ENCODE measurements around the gene CD44.
A peak's percentile ranks its signal among the peaks of the same experiment; 100 is the strongest.

Gene CD44

DNA sequence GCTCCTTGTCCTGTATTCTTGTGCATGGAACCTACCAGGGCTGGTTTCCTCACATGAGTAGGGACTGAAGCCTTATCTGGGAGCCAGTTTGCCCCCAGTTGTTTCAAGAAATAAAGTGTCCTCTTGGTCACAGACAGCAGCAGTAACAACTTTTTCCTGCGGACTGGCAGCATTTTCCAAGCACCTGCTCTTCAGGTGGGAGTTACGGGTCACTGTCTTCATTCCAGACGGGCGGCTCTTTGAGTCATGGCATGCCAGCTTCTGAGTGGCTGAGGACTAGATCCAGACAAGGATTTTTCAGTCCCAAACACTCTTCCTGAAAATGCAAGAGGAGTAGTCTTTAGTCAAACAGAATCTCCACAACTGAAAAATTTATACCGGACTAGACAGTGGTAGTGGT lies 2.7 kb upstream of the CD44 start:
- H3K27ac ChIP-seq, result no peak overlapping the region
- no peak for DNase-seq (ENCODE audit: low read depth, low spot score)

DNA sequence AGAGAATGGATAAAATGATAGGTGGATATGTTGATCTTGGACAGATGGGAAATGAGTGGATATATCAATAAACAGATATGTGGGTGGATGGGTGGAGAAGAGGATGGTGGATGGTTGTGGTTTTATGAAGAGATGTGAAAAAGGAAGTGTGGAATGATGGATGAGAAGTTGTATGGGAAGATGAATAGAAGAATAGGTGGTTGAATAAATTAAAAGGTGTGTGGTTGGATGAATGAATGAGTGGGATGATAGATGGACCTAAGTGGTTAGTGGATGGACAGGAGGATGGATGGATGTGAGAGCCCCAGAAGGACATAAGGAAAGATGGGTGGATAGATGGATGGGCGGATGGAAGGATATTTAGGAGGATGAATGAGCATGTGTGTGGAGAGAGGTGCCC lies 913 bp upstream of the CD44 start:
- H3K27ac ChIP-seq, result no peak overlapping the region

DNA sequence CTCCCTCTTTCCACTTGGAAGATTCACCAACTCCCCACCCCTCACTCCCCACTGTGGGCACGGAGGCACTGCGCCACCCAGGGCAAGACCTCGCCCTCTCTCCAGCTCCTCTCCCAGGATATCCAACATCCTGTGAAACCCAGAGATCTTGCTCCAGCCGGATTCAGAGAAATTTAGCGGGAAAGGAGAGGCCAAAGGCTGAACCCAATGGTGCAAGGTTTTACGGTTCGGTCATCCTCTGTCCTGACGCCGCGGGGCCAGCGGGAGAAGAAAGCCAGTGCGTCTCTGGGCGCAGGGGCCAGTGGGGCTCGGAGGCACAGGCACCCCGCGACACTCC lies 397 bp upstream of the CD44 start:
- DNase-seq (ENCODE audit: low read depth, low spot score), result no peak
- peak overlapping the region; percentile 97 for H3K27ac ChIP-seq

More for the DNA sequence above, 913 bp upstream of the CD44 start:
- no peak for DNase-seq (ENCODE audit: low read depth, low spot score)

DNA sequence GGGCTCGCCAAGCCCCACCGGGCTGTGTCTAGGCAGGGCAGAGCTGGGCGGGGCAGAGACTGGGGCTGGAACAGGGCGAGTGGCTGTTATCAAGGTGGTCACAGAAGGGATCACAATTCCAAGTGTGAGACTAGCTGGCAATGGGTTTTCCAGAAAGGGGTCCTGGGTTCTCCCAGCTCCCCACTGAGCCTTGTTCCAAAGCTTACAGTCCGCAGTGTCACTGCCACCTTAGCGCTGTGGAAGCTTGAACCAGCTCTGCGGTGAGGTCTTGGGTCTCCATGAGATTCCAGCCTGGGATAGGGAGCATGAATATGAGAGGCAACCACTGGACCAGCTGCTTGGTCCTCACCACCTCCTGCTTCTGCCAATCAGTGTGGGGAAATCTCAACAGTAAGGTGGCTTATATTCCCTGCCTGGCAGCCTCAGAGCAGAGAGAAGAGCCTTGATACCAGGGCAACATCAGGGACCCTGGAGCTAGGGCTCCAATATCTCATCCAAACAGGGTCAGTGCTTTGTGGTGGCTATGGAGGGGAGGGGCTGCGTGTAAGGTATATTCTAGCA lies 831 bp downstream of the CD44 start:
- no peak for DNase-seq (ENCODE audit: low read depth, low spot score)
- peak overlapping the region; percentile 97 for H3K27ac ChIP-seq

DNA sequence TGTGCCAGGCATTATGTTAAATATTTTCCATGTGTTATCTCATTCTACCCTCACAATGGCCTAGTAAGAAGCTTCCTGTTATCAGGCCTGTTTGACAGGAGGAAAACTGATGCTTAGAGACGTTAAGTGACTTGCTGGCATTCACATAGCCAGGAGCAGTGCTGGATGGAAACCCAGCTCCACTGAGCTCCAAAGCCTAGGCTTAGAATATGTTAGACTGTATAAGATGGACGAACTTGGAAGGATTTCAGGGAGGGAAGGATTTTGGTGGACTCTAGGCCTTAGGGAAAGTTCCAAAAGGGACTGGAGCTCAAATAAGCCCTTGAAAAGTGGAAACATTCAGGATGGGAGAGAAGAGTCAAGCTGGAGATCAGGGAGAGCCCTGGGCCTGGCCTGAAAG lies 2.1 kb downstream of the CD44 start:
- no peak for DNase-seq (ENCODE audit: low read depth, low spot score)
- peak overlapping the region; percentile 97 for H3K27ac ChIP-seq

DNA sequence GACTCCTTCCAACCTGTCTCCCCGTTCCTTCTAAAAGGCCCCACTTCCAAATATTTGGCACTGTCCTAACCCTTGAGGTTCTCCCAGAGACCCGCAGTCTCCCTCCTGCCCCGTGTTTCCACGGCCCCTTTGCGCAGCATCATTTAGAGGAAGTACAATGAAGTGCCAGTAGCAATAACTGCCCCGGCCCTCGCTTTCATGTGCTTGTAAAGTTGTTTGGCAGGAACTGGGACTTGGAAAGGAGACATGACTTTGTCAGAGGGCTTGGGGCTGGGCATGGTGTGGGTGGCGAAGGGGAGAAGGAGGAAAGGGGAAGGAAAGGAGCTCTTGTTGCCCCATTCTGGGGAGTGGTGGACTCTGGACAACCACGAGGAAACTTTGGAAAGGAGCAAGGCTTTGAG lies 2.6 kb downstream of the CD44 start:
- H3K27ac ChIP-seq, result peak overlapping the region; percentile 97
- no peak for DNase-seq (ENCODE audit: low read depth, low spot score)

DNA sequence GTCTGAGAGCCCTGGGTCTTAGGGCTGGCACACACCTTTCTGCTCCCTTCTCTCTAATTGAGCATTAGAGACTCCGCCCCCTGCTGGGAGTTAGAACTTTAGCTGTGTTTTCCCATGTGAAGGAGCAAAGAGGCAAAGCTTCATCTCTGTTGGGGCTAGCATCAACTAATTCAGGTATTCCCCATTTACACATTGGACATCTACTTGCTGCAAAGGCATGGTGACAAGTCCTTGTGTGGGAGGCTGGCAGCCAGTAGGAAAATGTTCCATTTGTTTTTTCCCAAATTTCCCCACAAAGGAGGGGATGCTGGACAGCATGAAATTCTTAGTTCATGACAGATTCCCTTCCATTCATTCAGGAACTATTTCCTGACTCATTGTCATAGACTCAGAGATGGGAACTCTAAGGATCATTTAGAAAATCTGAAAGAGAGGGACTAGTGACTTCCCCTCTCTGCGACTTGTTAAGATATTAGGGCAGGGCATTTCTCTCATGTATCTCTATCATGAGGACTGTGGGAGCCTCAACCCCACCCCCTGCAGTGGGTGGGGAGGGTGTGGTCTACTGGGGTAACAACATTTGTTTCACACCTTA lies 3.6 kb downstream of the CD44 start:
- no peak for DNase-seq (ENCODE audit: low read depth, low spot score)
- peak overlapping the region; percentile 97 for H3K27ac ChIP-seq

DNA sequence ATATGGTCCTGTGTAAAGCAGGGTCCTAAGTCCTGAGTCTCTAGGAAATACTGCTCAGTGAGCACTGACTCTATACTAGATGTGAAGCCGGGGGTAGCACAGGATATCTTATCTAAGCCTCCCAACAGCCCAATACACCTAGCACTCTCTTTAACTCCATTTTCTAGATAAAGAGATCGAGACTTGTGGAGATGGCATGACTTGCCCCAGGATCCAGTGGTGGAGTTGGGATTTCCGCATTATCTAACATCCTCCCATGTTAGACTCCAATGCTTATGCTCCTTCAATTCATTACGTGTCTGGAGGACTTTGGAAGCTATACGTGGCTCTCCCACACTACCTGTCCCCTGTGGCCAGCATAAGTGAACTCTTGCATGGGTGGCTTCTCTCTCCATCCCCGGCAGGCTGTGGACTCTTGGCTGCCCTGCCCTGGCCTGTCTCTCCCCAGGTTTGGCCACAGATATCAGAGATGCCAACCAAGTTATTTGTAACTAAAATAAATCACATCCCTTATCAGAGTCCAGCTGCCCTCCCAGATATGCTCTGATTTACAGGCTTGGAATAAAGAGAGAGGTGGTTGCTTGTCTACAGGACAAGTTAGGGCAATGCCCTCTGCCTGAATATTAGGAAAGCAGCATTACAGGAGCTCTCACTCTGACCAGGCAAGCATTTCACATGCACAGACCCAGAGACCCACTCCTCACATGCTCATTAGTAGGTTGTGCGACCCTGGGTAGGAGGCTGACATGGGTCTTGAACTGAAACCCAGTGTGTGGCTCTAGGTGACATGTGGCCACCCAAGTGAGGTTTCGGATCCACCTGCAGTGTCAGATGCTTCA lies 4.5 kb downstream of the CD44 start:
- no peak for DNase-seq (ENCODE audit: low read depth, low spot score)
- peak overlapping the region; percentile 97 for H3K27ac ChIP-seq

DNA sequence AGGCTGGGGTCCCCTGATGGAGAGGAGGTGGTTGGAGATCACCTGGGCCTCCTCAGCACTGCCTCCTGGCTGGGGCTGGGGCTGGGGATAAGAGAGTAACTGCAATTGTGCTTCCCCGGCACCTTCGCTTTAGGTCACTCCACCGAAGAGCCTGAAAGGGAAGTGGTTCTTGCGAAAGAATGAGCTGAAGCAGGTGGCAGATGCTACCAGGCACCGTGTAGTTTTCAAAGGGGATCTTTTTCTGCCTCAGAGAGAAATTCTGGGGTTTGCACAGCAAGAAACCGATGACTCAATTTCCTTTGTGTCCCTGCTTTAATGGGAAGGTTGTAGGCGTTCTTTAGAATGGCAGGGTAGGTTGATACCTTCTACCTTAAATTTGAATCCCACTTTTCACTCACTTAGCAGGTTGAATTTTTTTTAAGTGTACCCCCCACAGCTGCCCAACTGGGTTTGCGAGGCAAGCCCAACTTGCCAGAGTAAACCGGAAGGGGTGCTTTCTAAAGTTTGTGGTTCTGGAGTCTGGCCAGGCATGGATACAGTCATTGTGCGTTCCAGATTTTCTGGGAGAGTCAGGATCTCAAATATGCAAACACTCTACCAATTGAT lies 5.3 kb downstream of the CD44 start:
- H3K27ac ChIP-seq, result peak overlapping the region; percentile 97
- no peak for DNase-seq (ENCODE audit: low read depth, low spot score)

DNA sequence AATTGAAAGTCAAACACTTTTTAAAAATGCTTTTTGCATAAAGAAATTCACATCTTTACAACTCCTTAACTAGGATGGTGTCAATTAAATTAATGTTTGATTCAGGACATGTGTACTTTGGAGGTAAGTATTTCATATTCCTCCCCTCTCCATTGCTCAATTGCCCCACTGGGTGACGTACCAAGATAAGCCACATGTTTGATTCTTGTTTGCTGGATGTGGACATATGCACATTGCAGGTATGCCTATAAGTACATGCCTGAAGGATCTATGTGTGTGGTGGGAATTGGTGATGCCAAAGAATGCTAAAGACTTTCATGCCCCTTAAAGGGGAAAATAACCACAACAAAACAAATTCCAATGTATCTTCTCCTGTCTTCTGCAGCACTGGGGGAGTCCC lies 5.8 kb downstream of the CD44 start:
- peak overlapping the region; percentile 97 for H3K27ac ChIP-seq
- no peak for DNase-seq (ENCODE audit: low read depth, low spot score)

DNA sequence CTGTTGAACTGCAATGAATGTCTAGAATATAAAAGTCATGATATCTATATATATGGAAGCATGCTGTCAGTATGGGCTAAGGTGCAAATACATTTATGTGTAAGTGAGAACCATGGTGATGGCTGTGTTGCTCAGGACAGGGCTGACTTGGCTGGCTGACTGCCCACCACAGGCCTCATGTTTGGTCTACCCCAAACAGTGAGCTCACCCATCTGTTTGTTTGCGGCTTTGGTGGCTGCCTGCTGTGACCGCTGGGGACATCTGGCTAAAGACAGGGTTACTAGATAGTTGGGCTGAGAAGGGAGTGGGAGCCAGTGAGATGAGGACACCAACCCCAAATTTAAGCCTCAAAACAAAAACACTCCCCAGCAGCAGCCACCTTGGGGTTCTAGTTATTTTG lies 6.3 kb downstream of the CD44 start:
- peak overlapping the region; percentile 97 for H3K27ac ChIP-seq
- DNase-seq (ENCODE audit: low read depth, low spot score), result no peak

DNA sequence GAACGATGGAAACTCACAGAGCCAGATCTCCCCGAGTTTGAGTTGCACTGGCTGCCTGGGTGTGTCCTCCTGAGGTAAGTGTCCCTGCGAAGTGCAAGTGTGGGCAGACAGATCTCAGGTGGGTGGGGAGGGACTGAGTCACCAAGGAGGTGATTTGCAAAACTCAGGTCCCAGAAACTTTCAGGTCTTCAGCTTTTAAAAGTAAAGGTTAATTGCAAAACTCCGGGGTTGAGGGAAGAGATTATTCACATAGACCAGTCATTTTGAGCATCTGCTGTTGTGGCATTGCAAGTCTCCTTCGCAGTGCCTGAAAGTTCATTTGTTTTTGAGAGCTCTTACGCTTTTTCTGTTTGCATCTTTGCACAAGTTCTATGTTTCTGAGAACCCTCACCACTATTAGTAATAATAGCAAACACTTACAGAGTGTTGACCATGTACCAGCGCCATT lies 7.1 kb downstream of the CD44 start:
- no peak for DNase-seq (ENCODE audit: low read depth, low spot score)
- H3K27ac ChIP-seq, result peak overlapping the region; percentile 97

DNA sequence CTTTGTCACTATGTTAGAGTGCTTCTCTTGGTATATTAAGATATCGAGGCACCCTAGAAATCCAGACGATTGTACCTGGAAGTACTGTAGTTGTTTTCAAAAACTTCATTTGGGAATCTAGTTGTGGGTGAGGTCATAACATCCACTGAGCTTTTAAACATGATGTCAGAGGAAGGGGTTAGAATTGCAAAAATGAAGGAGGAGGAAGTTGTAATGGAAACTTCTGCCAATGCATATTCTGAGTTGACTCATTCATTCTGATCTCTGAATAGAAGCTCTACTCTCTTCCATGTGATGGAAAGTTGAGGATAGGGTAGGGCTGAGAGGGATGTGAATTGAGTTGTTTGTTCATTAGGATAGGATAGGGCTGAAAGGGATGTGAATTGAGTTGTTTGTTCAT lies 7.7 kb downstream of the CD44 start:
- H3K27ac ChIP-seq, result peak overlapping the region; percentile 97
- DNase-seq (ENCODE audit: low read depth, low spot score), result no peak

DNA sequence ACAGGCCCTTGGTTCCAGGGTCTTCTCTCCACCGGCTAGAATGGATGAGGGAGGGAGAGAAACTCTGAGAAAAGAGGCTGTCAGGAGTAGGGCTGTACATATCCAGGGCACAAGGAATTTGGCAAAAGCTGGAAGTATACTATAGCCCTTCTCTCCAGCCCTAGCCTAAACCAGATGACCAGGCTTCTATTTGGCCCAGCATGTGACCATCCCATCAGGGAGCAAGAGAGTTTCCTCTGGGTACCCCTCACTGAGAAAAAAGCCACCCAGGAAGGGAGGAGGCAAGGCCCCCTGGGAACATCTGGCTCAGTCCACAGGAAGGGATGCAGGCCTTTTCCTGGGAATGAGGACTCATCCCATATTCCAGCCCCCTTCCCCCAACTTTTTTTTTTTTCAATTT lies 8.3 kb downstream of the CD44 start:
- DNase-seq (ENCODE audit: low read depth, low spot score), result no peak
- H3K27ac ChIP-seq, result peak overlapping the region; percentile 97

DNA sequence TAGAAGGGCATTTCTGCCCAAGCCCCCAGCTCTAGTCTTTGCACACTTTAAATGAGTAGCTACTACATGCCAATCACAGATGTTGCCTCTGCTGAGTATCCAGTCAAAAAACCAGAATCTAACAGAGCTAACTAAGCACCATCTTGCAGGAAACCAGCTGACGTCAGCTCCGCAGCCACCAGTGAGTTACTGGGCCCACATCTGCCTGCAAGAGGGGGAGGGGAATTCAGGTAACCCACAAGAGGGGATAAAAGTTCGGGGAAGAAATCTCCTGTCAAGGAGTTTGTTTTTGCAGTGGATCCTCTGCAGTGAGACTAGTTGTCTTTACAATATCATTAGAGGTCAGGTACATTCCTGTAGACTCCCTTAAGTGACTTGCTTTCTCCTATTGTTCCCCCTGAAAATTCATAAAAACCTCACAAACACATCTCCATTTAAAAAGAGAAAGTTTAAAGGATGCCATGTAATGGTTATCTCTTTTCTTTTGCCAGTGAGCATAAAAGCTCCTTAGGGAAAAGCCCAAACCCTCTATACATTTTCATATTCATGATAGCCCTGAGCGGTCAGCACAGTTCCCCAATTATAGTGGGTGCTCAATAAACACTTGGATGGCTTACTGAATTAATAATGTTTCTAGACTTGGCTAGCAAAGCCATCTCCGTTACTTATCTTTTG lies 9.3 kb downstream of the CD44 start:
- no peak overlapping the region for H3K27ac ChIP-seq

DNA sequence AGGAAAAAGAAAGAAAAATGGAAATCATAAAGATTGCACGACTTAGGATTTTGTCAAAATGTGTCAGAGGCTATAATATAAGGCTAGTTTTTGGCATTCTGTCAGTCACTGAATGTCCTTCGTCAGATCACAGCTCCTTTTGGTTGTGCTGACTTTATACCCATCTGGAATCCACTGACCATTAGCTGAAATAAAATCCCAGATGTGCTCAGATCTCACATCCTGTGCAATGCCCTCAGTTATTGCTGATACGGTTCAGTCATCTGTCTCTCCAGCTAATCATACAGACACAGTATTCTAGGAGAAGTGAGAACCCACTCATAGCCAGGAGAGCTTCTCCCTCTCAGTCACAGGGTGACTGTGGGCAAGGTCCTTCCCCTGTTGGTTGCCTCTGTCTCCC lies 11.5 kb downstream of the CD44 start:
- peak overlapping the region; percentile 19 for H3K27ac ChIP-seq
- no peak for DNase-seq (ENCODE audit: low read depth, low spot score)

More for the DNA sequence above, 9.3 kb downstream of the CD44 start:
- no peak for DNase-seq (ENCODE audit: low read depth, low spot score)

DNA sequence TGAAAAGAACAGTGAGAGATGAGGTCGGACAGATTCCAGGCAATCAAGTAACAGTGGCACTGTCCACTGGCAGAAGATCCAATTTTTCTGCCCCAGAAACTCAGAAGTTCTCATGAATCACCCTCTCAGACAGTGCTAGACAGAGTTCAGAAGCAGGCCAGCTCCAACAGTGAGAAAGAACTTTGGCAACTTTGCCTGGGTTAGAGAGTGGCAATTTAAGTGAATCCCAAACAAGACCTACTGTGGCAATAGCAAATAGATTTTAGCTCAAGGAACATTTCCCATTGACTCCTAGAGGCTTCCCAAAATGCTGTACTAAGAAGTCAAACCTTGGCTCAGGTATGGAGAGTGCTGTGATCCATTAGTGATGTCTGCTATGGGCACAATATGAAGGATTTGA lies 12.3 kb downstream of the CD44 start:
- peak overlapping the region; percentile 19 for H3K27ac ChIP-seq
- DNase-seq (ENCODE audit: low read depth, low spot score), result no peak

DNA sequence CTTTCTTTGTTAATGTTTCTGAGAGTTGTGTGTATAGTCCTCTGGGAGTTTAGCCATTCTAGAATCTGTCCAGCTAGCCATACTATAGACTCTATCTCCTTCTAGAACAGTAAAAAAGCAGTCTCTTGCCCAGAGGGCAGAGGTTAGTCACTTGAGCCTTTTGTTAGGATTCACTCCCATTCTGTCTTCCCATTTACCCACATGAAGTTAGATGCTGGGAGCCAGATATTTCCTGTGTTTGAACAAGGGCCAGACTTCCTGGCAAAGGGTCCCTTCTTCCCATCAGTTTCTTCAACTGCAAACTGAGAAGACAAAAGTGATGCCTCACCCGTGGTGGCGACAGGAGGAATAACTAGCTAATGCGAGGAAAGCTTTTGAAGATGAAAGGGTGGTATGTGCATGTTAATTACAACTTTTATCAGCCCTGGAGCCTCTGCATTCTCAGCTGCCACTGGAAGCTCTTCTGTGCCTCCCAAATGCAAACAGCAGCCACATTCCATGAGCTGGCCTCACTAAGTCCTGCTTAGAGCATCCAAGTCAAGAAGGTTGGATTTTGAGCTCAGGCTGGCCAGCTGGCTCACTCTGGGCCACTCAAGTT lies 12.8 kb downstream of the CD44 start:
- no peak for DNase-seq (ENCODE audit: low read depth, low spot score)
- peak overlapping the region; percentile 19 for H3K27ac ChIP-seq

DNA sequence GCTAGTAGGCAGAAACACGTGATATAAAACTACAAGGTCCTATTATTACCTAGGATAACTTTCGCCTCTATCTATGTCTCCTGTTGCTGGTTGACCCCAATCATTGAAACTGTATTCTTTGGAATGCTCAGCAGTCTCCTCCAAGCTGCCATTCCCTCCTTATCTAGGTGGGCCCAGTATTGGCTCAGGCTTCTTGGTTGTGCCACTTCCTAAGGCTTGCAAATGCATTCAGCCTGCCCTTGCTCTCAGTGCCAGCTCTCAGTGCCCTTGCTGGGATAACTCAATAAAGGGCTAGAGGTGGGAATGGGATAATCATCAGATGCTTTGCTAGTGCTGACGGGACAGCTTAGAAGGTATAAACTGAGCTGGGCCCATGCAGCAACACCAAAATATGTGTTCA lies 13.6 kb downstream of the CD44 start:
- DNase-seq (ENCODE audit: low read depth, low spot score), result no peak
- H3K27ac ChIP-seq, result peak overlapping the region; percentile 19

DNA sequence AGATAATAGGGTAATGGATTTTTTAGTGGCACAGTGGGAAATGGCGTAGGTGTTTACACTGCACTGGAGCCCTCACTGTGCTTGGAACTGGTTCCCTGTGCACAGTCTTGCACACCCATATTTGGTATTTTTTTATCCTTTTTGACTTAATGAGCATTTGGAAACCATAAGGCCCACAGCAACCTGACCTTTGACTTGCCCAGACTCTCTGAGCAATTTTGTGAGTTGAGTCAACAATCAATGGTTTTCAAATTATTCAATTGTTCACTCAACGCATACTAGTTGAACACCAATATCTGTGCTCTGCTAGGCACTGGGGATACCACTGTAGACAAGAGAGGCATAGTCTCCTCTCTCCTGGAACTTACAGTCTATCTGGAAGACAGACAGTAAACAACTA lies 14.3 kb downstream of the CD44 start:
- peak overlapping the region; percentile 95 for H3K27ac ChIP-seq
- DNase-seq (ENCODE audit: low read depth, low spot score), result no peak
